HFFc6 (cell line): ENCODE measurements around the gene CZIB. TPM values are rescaled to one million over a fixed set of nuclear protein-coding genes. Genes with fewer than 3 reads are reported as not detected.
"Not testable (repeated sequence)": the region's sequence is repeated elsewhere in the genome, so short reads cannot be mapped to it uniquely, and the experiment has no call there.

ENCODE experiments used
- DNase-seq: peaks from one replicate; pipeline ENCODE4 v3.0.0-alpha.2; 2018
- H3K27ac Mint-ChIP-seq: 2 replicates; pipeline ENCODE4 v1.8.0; 2020; ENCODE audit warnings: mild to moderate bottlenecking, mixed read lengths
- H3K27me3 Mint-ChIP-seq: 2 replicates; pipeline ENCODE4 v1.8.0; 2021; ENCODE audit warnings: mild to moderate bottlenecking, moderate library complexity, mixed read lengths; ENCODE audit not compliant: insufficient read depth
- H3K36me3 Mint-ChIP-seq: 2 replicates; pipeline ENCODE4 v1.8.0; 2021; ENCODE audit warnings: low read depth, mixed read lengths
- H3K4me1 Mint-ChIP-seq: 2 replicates; pipeline ENCODE4 v1.8.0; 2020; ENCODE audit warnings: low read depth, mixed read lengths
- H3K4me3 Mint-ChIP-seq: 2 replicates; pipeline ENCODE4 v1.8.0; 2020; ENCODE audit warnings: mild to moderate bottlenecking, moderate library complexity, mixed read lengths
- H3K9me3 Mint-ChIP-seq: 2 replicates; pipeline ENCODE4 v1.8.0; 2020; ENCODE audit warnings: mild to moderate bottlenecking, mixed read lengths
- total RNA-seq, 6 experiments: library from RNA; stranded (reverse); fragmentation: NEBNext Ultra II Directional; extraction: Animal tissue kit (Norgen Biotek cat#: 25700); gene quantifications; 2 replicates in 1 of 6; 3 replicates in 5 of 6; pipeline ENCODE4 v1.2.3, GENCODE V29; 2021
- TF ChIP-seq, protein P1 (sequence below): fragments of 200-600 bp; sonication (generic); IDR thresholded peaks from 2 replicates; pipeline ENCODE4 v1.5.0; 2021; ENCODE audit warnings: antibody characterized with exemption, mild to moderate bottlenecking

CZIB gene
- total RNA-seq, 6 experiments from 2014 or later, result 44.6 to 54.9 (median 49.6) TPM

DNA sequence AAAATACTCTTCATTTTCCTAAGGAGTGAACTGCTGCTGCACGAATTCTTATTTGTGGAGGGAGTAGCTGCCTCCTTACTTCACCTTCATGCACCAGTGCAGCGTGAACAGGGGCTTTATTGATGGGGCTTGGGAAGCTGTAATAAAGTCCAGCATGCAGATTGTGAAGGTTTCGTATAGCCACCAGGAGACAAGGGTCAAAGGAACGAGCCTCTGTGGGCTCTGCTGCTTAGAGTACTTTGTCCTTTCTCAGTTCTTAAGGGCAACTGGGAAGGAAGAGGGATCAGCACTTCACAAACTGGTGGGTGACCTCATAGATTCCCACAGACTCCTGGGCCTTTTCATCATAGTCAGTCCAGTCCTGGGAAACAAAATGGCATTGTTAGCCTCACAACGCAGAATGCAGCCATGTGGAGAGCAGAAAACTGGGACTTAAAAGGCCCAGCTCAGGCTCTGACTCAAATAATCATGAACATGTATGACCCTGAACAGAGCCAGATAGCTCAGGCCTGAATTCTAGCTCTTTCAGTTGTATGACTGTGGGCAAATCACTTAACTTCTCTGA, 6.0 kb downstream of the CZIB start:
- TF ChIP-seq, protein P1, sequence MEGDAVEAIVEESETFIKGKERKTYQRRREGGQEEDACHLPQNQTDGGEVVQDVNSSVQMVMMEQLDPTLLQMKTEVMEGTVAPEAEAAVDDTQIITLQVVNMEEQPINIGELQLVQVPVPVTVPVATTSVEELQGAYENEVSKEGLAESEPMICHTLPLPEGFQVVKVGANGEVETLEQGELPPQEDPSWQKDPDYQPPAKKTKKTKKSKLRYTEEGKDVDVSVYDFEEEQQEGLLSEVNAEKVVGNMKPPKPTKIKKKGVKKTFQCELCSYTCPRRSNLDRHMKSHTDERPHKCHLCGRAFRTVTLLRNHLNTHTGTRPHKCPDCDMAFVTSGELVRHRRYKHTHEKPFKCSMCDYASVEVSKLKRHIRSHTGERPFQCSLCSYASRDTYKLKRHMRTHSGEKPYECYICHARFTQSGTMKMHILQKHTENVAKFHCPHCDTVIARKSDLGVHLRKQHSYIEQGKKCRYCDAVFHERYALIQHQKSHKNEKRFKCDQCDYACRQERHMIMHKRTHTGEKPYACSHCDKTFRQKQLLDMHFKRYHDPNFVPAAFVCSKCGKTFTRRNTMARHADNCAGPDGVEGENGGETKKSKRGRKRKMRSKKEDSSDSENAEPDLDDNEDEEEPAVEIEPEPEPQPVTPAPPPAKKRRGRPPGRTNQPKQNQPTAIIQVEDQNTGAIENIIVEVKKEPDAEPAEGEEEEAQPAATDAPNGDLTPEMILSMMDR, result no peak
- DNase-seq, result no peak
- Mint-ChIP-seq H3K9me3 (no peaks in the 10 kb centered on the region), H3K27ac (no peak overlapping the region), H3K27me3 (peaks cover 1% of the 10 kb centered on the region; the same call in 1 of the 2 replicates), H3K4me1 (peaks cover 13% of the 10 kb centered on the region), H3K36me3 (peaks cover 36% of the 10 kb centered on the region), H3K4me3 (no peak overlapping the region)

DNA sequence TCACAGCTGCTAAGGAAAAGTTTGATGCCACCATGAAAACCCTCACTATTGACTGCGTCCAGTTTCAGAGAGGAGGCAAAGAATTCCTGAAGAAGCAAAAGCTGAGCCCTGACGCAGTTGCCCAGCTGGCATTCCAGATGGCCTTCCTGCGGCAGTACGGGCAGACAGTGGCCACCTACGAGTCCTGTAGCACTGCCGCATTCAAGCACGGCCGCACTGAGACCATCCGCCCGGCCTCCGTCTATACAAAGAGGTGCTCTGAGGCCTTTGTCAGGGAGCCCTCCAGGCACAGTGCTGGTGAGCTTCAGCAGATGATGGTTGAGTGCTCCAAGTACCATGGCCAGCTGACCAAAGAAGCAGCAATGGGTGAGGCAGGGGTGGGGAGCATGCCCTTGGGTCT, 9.5 kb downstream of the CZIB start:
- H3K4me1 Mint-ChIP-seq, result no peaks in the 10 kb centered on the region
- DNase-seq, result no peak
- TF ChIP-seq, protein P1, result no peak
- H3K4me3 Mint-ChIP-seq, result no peak overlapping the region
- H3K27me3 Mint-ChIP-seq, result peaks cover 1% of the 10 kb centered on the region; the same call in 1 of the 2 replicates
- H3K27ac Mint-ChIP-seq, result no peak overlapping the region
- peaks cover 6% of the 10 kb centered on the region; the same call in 1 of the 2 replicates for H3K9me3 Mint-ChIP-seq
- H3K36me3 Mint-ChIP-seq, result peaks cover 47% of the 10 kb centered on the region

GRCh38 chr1:53210352-53210751, 10.1 kb downstream of the CZIB start:
- DNase-seq, result no peak
- no peaks in the 10 kb centered on the region for H3K27me3 Mint-ChIP-seq
- peaks cover 6% of the 10 kb centered on the region for H3K9me3 Mint-ChIP-seq
- H3K36me3 Mint-ChIP-seq, result peaks cover 50% of the 10 kb centered on the region
- TF ChIP-seq, protein P1, result no peak
- H3K27ac Mint-ChIP-seq, result no peak overlapping the region
- H3K4me3 Mint-ChIP-seq, result no peak overlapping the region
- H3K4me1 Mint-ChIP-seq, result no peaks in the 10 kb centered on the region

GRCh38 chr1:53207726-53208125, 12.7 kb downstream of the CZIB start:
- Mint-ChIP-seq H3K27me3 (no peaks in the 10 kb centered on the region), H3K4me3 (no peak overlapping the region), H3K4me1 (no peaks in the 10 kb centered on the region), H3K36me3 (peaks cover 72% of the 10 kb centered on the region), H3K27ac (no peak overlapping the region), H3K9me3 (peaks cover 12% of the 10 kb centered on the region)
- DNase-seq, result no peak
- TF ChIP-seq, protein P1, result no peak

- DNase-seq, result no peak
- Mint-ChIP-seq H3K4me3 (no peak overlapping the region), H3K4me1 (no peaks in the 10 kb centered on the region), H3K27me3 (no peaks in the 10 kb centered on the region), H3K36me3 (peaks cover 71% of the 10 kb centered on the region), H3K9me3 (peaks cover 12% of the 10 kb centered on the region), H3K27ac (no peak overlapping the region)
- TF ChIP-seq, protein P1, result no peak
These were observed 13.6 kb downstream of the CZIB start for GRCh38 chr1:53206735-53207379.

DNA sequence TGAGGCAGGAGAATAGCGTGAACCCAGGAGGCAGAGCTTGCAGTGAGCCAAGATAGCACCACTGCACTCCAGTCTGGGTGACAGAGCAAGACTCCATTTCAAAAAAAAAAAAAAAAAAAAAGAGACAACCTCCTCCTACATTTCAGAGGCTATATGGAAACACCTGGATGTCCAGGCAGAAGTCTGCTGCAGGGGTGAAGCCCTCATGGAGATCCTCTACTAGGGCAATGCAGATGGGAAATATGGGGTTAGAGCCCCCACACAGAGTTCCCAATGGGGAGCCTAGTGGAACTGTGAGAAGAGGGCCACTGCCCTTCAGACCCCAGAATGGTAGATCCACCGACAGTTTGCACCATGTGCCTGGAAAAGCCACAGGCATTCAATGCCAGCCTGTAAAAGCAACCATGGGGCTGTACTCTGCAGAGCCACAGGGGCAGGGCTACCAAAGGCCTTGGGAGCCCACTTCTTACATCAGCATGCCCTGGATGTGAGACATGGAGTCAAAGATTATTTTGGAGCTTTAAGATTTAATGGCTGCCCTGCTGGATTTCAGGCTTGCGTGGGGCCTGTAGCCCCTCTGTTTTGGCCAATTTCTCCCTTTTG, 14.2 kb downstream of the CZIB start:
- Mint-ChIP-seq H3K36me3 (peaks cover 67% of the 10 kb centered on the region), H3K9me3 (peaks cover 12% of the 10 kb centered on the region)
- not testable (repeated sequence) for H3K4me3 Mint-ChIP-seq, H3K27me3 Mint-ChIP-seq, DNase-seq, H3K27ac Mint-ChIP-seq, H3K4me1 Mint-ChIP-seq

GRCh38 chr1:53205496-53205895, 14.9 kb downstream of the CZIB start:
- Mint-ChIP-seq H3K36me3 (peaks cover 62% of the 10 kb centered on the region), H3K9me3 (peaks cover 12% of the 10 kb centered on the region)
- not testable (repeated sequence) for H3K4me3 Mint-ChIP-seq, H3K27me3 Mint-ChIP-seq, DNase-seq, H3K27ac Mint-ChIP-seq, H3K4me1 Mint-ChIP-seq
